GM19035 (cell line): ENCODE measurements around the gene DISP1.

ENCODE experiments used
- ATAC-seq: cut with Tn5 transposase; IDR thresholded peaks from one replicate; pipeline ENCODE4 v1.9.1; 2021; ENCODE audit not compliant: unreplicated experiment

DISP1 gene

GRCh38 chr1:222791006-222791710, 23.7 kb upstream of the DISP1 start:
- no peak for ATAC-seq

DNA sequence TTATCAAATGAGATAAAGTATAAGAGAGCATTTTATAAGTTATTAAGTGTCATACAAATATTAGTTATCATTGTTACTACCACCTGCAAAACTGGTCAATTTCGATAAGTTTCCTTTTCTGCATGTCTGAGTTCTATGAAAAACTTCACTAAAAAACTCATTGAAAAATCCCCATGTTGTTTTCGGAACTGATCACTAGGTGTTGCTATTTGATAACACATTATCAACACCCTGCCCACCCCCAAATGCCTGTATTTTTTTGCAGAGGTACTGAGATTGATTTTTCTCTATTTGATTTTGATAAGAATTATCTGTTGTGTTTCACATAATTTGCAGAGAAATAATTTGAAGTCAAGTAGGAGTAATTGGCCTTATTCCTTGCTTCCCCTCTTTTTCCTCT, 22.1 kb upstream of the DISP1 start:
- no peak for ATAC-seq

GRCh38 chr1:222794656-222795474, 20.0 kb upstream of the DISP1 start:
- ATAC-seq = no peak

- no peak for ATAC-seq
Observed at GRCh38 chr1:222798116-222798515, 16.7 kb upstream of the DISP1 start.

- ATAC-seq = no peak
Observed at GRCh38 chr1:222798975-222799374, 15.9 kb upstream of the DISP1 start.

- no peak for ATAC-seq
Observed at GRCh38 chr1:222801067-222801466, 13.8 kb upstream of the DISP1 start.

GRCh38 chr1:222811671-222812070, 3.2 kb upstream of the DISP1 start:
- no peak for ATAC-seq

- ATAC-seq = no peak
Observed at GRCh38 chr1:222813866-222814535, 838 bp upstream of the DISP1 start.

GRCh38 chr1:222815440-222815765, 564 bp downstream of the DISP1 start:
- ATAC-seq = no peak

GRCh38 chr1:222817529-222817928, 2.7 kb downstream of the DISP1 start:
- no peak for ATAC-seq

GRCh38 chr1:222818171-222818570, 3.3 kb downstream of the DISP1 start:
- ATAC-seq = no peak

DNA sequence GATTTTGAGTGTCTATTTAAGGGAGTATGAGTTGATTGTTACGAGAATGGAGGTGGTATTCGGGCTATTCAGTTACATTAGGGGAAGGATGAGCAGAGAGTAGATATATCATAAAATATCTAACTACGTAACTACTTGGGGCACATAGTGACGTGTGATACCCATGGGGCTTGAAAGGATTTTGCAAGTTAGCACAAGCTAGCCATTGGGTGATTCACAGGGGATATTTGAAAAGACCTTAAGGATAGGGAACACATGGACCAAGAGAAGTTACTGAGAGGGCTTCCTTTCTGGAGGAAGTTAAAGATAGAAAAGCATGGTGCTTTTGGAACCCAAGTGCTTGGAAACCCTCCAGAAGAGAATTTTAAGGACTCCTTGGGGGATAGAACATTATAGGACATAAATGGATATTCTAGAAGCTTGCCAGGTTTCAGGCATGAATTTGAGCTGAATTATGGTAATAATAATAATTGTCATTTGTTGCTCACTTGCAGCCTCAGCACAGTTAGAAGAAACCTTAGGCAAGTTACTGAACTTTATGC, 5.4 kb downstream of the DISP1 start:
- ATAC-seq = no peak

GRCh38 chr1:222821239-222821638, 6.4 kb downstream of the DISP1 start:
- ATAC-seq = no peak

GRCh38 chr1:222823695-222824094, 8.9 kb downstream of the DISP1 start:
- no peak for ATAC-seq

GRCh38 chr1:222824641-222825040, 9.8 kb downstream of the DISP1 start:
- no peak for ATAC-seq

- ATAC-seq = no peak
Observed at GRCh38 chr1:222828939-222829338, 14.1 kb downstream of the DISP1 start.

- ATAC-seq = no peak
Observed at GRCh38 chr1:222829868-222830267, 15.0 kb downstream of the DISP1 start.

DNA sequence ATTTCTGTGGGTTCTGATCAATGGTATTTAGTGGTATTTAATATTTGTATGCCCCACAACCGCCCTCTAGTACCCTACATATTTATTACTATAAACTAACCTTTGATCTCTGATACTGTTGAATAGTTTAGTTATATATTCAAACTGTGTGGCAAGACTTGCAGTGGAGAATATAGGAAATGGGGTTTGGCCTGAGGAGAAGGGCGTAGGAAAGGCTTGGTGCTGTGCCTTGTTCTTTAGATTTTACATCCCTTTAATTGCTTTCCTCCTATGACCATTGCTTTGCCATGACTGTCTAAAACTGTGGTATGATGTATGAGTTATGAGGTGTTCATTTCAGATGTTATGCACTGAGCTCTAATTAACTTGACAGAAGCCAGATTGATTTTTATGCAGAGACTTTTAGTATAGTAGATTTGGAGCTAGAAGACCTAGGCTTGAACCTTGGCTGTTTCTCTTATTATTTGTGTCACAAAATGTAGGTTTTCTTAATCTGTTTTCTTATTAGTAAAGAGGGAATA, 18.6 kb downstream of the DISP1 start:
- no peak for ATAC-seq

- ATAC-seq = no peak
Observed at GRCh38 chr1:222843469-222844410, 28.9 kb downstream of the DISP1 start.

DNA sequence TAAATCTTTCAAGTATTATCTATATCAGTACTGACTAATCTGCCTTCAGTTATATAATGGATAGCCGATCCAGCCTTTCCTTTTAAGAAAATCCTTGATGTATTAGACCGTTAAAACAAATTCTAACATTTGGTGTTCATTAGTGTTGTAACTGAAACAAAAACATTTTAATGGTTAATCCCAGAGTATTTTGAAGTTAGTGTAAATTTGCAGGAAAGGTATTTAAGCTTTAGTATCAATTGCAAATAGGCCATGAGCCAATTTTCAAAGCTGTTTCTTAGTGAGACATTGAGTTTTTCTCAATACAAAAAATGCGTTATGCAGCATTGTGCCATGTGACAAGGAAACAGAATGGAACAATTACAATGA, 29.6 kb downstream of the DISP1 start:
- no peak for ATAC-seq

GRCh38 chr1:222845763-222846162, 30.9 kb downstream of the DISP1 start:
- no peak for ATAC-seq
